Choroid plexus epithelial cell (primary cell): Measurements from ENCODE around the gene KANSL1L.

Experiments used
- DNase-seq: peaks from one replicate; pipeline ENCODE4 v3.0.0-alpha.2; 2010; ENCODE audit warnings: low read depth
- H3K4me3 ChIP-seq: 2 replicates; pipeline ENCODE4 v1.5.1; 2011; ENCODE audit warnings: low read depth, mild to moderate bottlenecking, control low read depth, low read length, moderate library complexity
- CTCF ChIP-seq: conservative IDR thresholded peaks from 2 replicates; pipeline ENCODE4 v1.5.1; 2011; ENCODE audit warnings: low read depth, mild to moderate bottlenecking, control low read depth, inconsistent platforms, low read length, moderate library complexity

The KANSL1L gene

GRCh38 chr2:210086292-210086691 lies 84.9 kb downstream of the KANSL1L start:
- no peak overlapping the region for H3K4me3 ChIP-seq
- peak; percentile 48 for DNase-seq
- no peak for TF ChIP-seq CTCF

GRCh38 chr2:210072922-210073509 lies 98.2 kb downstream of the KANSL1L start:
- H3K4me3 ChIP-seq: peak overlapping the region; percentile 13
- peak; percentile 79 for DNase-seq
- peak; percentile 71 for TF ChIP-seq CTCF

GRCh38 chr2:210072493-210072892 lies 98.7 kb downstream of the KANSL1L start:
- H3K4me3 ChIP-seq: no peak overlapping the region
- peak; percentile 44 for DNase-seq
- no peak for TF ChIP-seq CTCF

GRCh38 chr2:210063306-210063705 lies 107.9 kb downstream of the KANSL1L start:
- TF ChIP-seq CTCF: no peak
- DNase-seq: no peak
- H3K4me3 ChIP-seq: no peak overlapping the region

GRCh38 chr2:210055825-210056224 lies 115.4 kb downstream of the KANSL1L start:
- DNase-seq: no peak
- no peak for TF ChIP-seq CTCF
- H3K4me3 ChIP-seq: no peak overlapping the region

GRCh38 chr2:210054696-210055095 lies 116.5 kb downstream of the KANSL1L start:
- DNase-seq: no peak
- H3K4me3 ChIP-seq: no peak overlapping the region
- no peak for TF ChIP-seq CTCF

GRCh38 chr2:210050885-210051284 lies 120.3 kb downstream of the KANSL1L start:
- DNase-seq: no peak
- no peak for TF ChIP-seq CTCF
- H3K4me3 ChIP-seq: no peak overlapping the region
